Prostate gland (tissue), 2 donors: ENCODE results near the gene PON3. TPM values are rescaled to one million over a fixed set of nuclear protein-coding genes. Genes with fewer than 3 reads are reported as not detected.

Experiments
- DNase-seq: peaks from one replicate; pipeline ENCODE4 v3.0.0-alpha.2; 2019; ENCODE audit warnings: low spot score
- H3K27ac ChIP-seq, 2 donors: fragments of 200-600 bp; sonication (generic); 2 replicates each; pipeline ENCODE4 v1.5.1; 2017 to 2019
- H3K27me3 ChIP-seq: fragments of 200-600 bp; sonication (generic); replicated peaks from 2 replicates; pipeline ENCODE4 v1.5.1; 2019; ENCODE audit not compliant: insufficient read depth
- H3K36me3 ChIP-seq, 2 donors: fragments of 200-600 bp; sonication (generic); 1 replicate in 1 of 2; 2 replicates in 1 of 2; pipeline versions ENCODE4 v1.5.1 to v1.8.1; 2017 to 2019
- H3K4me1 ChIP-seq: fragments of 200-600 bp; sonication (generic); replicated peaks from 2 replicates; pipeline ENCODE4 v1.5.1; 2019
- H3K4me3 ChIP-seq, 2 donors: fragments of 200-600 bp; sonication (generic); 2 replicates each; pipeline ENCODE4 v1.5.1; 2017 to 2019
- H3K9me3 ChIP-seq: fragments of 200-600 bp; sonication (generic); 2 replicates; pipeline ENCODE4 v1.5.1; 2017
- POLR2A ChIP-seq: fragments of 450-650 bp; IDR thresholded peaks from one replicate; pipeline ENCODE4 v1.6.1; 2016; ENCODE audit warnings: antibody characterized with exemption, mild to moderate bottlenecking
- POLR2AphosphoS5 ChIP-seq: sonication (generic); formaldehyde crosslinking; IDR thresholded peaks from one replicate; pipeline ENCODE4 v1.6.1; 2017; ENCODE audit warnings: antibody characterized with exemption
- WGBS: methylation state at CpG from one replicate; pipeline ENCODE4 v1.1.5; 2018; 5-methylcytosine and 5-hydroxymethylcytosine counted together
- intact Hi-C: fragments of 100-400 bp; cut with DNase I; formaldehyde crosslinking; loops from one replicate; pipeline ENCODE4 v1.14.2; 2022
- total RNA-seq, 2 donors: library from RNA; depleted of rRNA; stranded (reverse); fragments of >200 nt; gene quantifications; one replicate each; pipeline ENCODE4 v1.1.0, GENCODE V29; 2016
- TF ChIP-seq, protein P1 (sequence below), 4 experiments: fragments of 200-600 bp in 2 of 4; fragments of 450-650 bp in 2 of 4; sonication (generic) in 2 of 4; IDR thresholded peaks; 1 replicate in 3 of 4; 2 replicates in 1 of 4; pipeline ENCODE4 v1.5.1; 2016 to 2019; ENCODE audit warnings: antibody characterized with exemption in 4 of 4, mild to moderate bottlenecking in 2 of 4, moderate library complexity in 2 of 4

Gene PON3
- total RNA-seq, 2 donors from 2014 or later = 1.9 to 9.5 TPM

DNA sequence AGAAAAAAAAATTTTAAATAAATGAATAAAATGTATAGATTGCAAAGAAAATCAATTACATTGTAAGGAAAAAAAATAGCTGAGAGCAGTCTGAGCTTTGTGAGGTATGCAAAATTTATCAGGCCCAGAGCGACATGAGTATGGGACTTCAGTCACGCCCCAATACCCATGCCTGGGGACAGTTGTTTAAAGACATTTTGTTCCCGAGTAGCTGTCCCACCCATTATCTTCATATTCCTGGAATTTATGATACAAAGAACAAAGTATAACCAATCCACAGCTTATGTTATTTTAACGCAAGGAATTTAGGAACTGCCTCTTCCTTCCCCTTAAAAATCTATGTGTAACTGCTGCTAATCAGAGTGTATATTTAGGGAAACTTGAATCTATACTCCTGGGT, 40.2 kb upstream of the PON3 start:
- DNase-seq = no peak
- H3K36me3 ChIP-seq = no peaks in the 10 kb centered on the region
- 80% methylated on average over 4 of the region's 4 CpGs for WGBS
- no peaks in the 10 kb centered on the region for H3K27me3 ChIP-seq
- H3K27ac ChIP-seq = no peak overlapping the region
- H3K4me1 ChIP-seq = no peaks in the 10 kb centered on the region
- TF ChIP-seq POLR2A (no peak), POLR2AphosphoS5 (no peak)
- TF ChIP-seq, protein P1, sequence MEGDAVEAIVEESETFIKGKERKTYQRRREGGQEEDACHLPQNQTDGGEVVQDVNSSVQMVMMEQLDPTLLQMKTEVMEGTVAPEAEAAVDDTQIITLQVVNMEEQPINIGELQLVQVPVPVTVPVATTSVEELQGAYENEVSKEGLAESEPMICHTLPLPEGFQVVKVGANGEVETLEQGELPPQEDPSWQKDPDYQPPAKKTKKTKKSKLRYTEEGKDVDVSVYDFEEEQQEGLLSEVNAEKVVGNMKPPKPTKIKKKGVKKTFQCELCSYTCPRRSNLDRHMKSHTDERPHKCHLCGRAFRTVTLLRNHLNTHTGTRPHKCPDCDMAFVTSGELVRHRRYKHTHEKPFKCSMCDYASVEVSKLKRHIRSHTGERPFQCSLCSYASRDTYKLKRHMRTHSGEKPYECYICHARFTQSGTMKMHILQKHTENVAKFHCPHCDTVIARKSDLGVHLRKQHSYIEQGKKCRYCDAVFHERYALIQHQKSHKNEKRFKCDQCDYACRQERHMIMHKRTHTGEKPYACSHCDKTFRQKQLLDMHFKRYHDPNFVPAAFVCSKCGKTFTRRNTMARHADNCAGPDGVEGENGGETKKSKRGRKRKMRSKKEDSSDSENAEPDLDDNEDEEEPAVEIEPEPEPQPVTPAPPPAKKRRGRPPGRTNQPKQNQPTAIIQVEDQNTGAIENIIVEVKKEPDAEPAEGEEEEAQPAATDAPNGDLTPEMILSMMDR (IDR thresholded peaks at IDR 0.05) = no peak
- intact Hi-C loops = no loop called here
- H3K4me3 ChIP-seq = no peak overlapping the region
- H3K9me3 ChIP-seq = no peaks in the 10 kb centered on the region

GRCh38 chr7:95435422-95435780, 39.2 kb upstream of the PON3 start:
- Histone ChIP-seq H3K27ac (peak overlapping the region; percentile 86 to 90), H3K4me3 (peak overlapping the region; percentile 58 to 74), H3K9me3 (no peaks in the 10 kb centered on the region), H3K27me3 (no peaks in the 10 kb centered on the region), H3K36me3 (no peaks in the 10 kb centered on the region), H3K4me1 (no peaks in the 10 kb centered on the region)
- WGBS = 23% methylated on average over 8 of the region's 9 CpGs
- no peak for TF ChIP-seq POLR2AphosphoS5
- TF ChIP-seq, protein P1 (IDR thresholded peaks at IDR 0.05) = no peak
- no peak for TF ChIP-seq POLR2A
- intact Hi-C loops = no loop called here
- no peak for DNase-seq

DNA sequence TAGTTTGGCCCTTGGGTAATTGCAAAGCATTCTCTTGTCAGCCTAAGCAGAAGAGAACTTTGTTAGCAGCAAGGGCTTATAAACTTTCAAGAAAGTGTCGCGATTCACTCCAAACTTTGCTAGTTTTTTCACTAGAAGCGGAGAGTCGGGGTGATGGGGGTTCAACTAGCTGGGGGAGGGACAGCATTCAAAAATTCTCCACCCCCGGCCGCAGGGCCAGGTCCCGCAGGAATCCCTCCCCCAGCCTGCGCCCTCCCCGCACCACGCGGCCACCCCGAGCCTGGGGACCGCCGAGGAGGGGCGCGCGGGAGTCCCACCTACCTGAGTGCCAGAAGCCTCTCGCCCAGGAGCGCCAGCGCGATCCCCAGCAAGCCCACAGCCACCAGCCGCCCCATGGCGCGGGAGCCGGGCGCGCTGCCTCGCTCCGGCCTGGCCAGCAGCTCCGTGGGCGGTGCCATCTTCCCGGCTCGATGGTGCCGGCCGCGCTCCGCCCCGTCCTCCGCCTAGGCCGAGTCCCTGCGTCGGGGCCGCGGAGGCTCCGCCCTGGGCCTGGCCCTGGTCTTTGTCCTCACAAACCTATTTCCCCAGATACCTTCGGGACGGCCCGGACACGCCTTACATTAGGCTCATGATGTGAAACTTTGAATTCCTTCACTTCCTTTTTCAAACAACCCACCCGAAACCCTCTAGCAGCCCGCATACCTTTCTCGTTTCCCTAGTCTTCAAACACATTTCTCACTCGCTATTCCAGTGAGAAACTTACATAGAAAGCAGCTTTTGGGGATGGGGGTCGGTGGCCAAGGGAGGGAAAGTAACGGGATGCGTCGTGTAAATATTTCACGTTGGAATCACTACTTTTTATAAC, 38.6 kb upstream of the PON3 start, which contains the start of gene PON2:
Gene PON2 (minus strand): TSS at position 472 of the 865 bp plus-strand sequence. CDS start 77 bp downstream, at position 395.
- no peaks in the 10 kb centered on the region for H3K27me3 ChIP-seq
- DNase-seq = peak; percentile 59
- peak within 1 kb of the TSS; percentile 58 to 74 for H3K4me3 ChIP-seq
- H3K27ac ChIP-seq = peak within 1 kb of the TSS; percentile 86 to 90
- no peaks in the 10 kb centered on the region for H3K36me3 ChIP-seq
- under 1% methylated on average over 49 of the region's 58 CpGs for WGBS
- H3K9me3 ChIP-seq = no peaks in the 10 kb centered on the region
- intact Hi-C loops = no loop called here
- TF ChIP-seq POLR2A (peak; percentile 45), POLR2AphosphoS5 (peak; percentile 16)
- TF ChIP-seq, protein P1 (IDR thresholded peaks at IDR 0.05) = peak in 1 of 4 experiments; percentile 11
- H3K4me1 ChIP-seq = no peaks in the 10 kb centered on the region

GRCh38 chr7:95433952-95434556, 37.9 kb upstream of the PON3 start:
- H3K4me1 ChIP-seq = no peaks in the 10 kb centered on the region
- no peaks in the 10 kb centered on the region for H3K36me3 ChIP-seq
- H3K27ac ChIP-seq = peak overlapping the region; percentile 86 to 90
- intact Hi-C loops = no loop called here
- no peaks in the 10 kb centered on the region for H3K9me3 ChIP-seq
- TF ChIP-seq, protein P1 (IDR thresholded peaks at IDR 0.05) = no peak
- TF ChIP-seq POLR2AphosphoS5 (no peak), POLR2A (no peak)
- 38% methylated on average over 6 of the region's 6 CpGs for WGBS
- peak overlapping the region; percentile 58 to 74 for H3K4me3 ChIP-seq
- no peak for DNase-seq
- no peaks in the 10 kb centered on the region for H3K27me3 ChIP-seq
